GM23338 (cell line): ENCODE data around the gene HDAC9. TPM values are rescaled to one million over a fixed set of nuclear protein-coding genes. Genes with fewer than 3 reads are reported as not detected.

Source experiments
- ATAC-seq: fragments of 200-7000 bp; cut with Tn5 transposase; 3 replicates; pipeline ENCODE4 v1.9.1; 2020
- DNase-seq: peaks from one replicate; pipeline ENCODE4 v3.0.0-alpha.2; 2015; ENCODE audit warnings: low spot score
- H2AFZ ChIP-seq: fragments of 200-600 bp; sonication (generic); 2 replicates; pipeline ENCODE4 v1.8.0; 2016; ENCODE audit warnings: antibody characterized with exemption, mild to moderate bottlenecking, moderate library complexity
- H3F3A ChIP-seq: fragments of 200-600 bp; sonication (generic); replicated peaks from 2 replicates; pipeline ENCODE4 v1.8.0; 2017; ENCODE audit warnings: antibody characterized with exemption, mixed run types, low read depth
- H3K27ac ChIP-seq: fragments of 200-600 bp; sonication (generic); 2 replicates; pipeline ENCODE4 v1.6.1; 2016; ENCODE audit warnings: low read depth
- H3K27me3 ChIP-seq: fragments of 200-600 bp; sonication (generic); 2 replicates; pipeline ENCODE4 v1.8.0; 2016; ENCODE audit warnings: mild to moderate bottlenecking, mixed run types, moderate library complexity; ENCODE audit not compliant: insufficient read depth
- H3K36me3 ChIP-seq: fragments of 200-600 bp; sonication (generic); 2 replicates; pipeline ENCODE4 v1.8.0; 2016; ENCODE audit warnings: mild to moderate bottlenecking; ENCODE audit not compliant: insufficient read depth
- H3K4me1 ChIP-seq: fragments of 200-600 bp; sonication (generic); 2 replicates; pipeline ENCODE4 v1.8.0; 2016; ENCODE audit warnings: mild to moderate bottlenecking, moderate library complexity; ENCODE audit not compliant: insufficient read depth
- H3K4me2 ChIP-seq: fragments of 200-600 bp; sonication (generic); 2 replicates; pipeline ENCODE4 v1.7.1; 2017; ENCODE audit warnings: mixed run types
- H3K4me3 ChIP-seq: fragments of 200-600 bp; sonication (generic); 2 replicates; pipeline ENCODE4 v1.6.1; 2016; ENCODE audit warnings: mixed run types
- H3K79me2 ChIP-seq: fragments of 200-600 bp; sonication (generic); replicated peaks from 2 replicates; pipeline ENCODE4 v1.8.0; 2017; ENCODE audit warnings: mild to moderate bottlenecking; ENCODE audit not compliant: insufficient read depth
- H3K9me2 ChIP-seq: fragments of 200-600 bp; sonication (generic); 2 replicates; pipeline ENCODE4 v1.8.0; 2017; ENCODE audit not compliant: insufficient read depth
- H4K20me1 ChIP-seq: fragments of 200-600 bp; sonication (generic); replicated peaks from 2 replicates; pipeline ENCODE4 v1.8.0; 2017; ENCODE audit warnings: mild to moderate bottlenecking; ENCODE audit not compliant: insufficient read depth
- H3K27ac Mint-ChIP-seq: 2 replicates; pipeline ENCODE4 v1.8.0; 2020; ENCODE audit warnings: inconsistent platforms, mild to moderate bottlenecking, moderate library complexity, mixed read lengths
- H3K27me3 Mint-ChIP-seq: 3 replicates; pipeline ENCODE4 v1.8.0; 2022; ENCODE audit warnings: low read depth, mild to moderate bottlenecking, moderate library complexity, mixed read lengths, inconsistent platforms; ENCODE audit not compliant: insufficient read depth, poor library complexity
- H3K36me3 Mint-ChIP-seq: 3 replicates; pipeline ENCODE4 v1.8.0; 2021; ENCODE audit warnings: low read depth, mild to moderate bottlenecking, inconsistent platforms, moderate library complexity, mixed read lengths
- H3K4me1 Mint-ChIP-seq: 3 replicates; pipeline ENCODE4 v1.8.0; 2020; ENCODE audit warnings: mild to moderate bottlenecking, inconsistent platforms, mixed read lengths
- H3K4me3 Mint-ChIP-seq: 3 replicates; pipeline ENCODE4 v1.8.0; 2021; ENCODE audit warnings: moderate library complexity, mild to moderate bottlenecking, inconsistent platforms, mixed read lengths
- H3K9me3 Mint-ChIP-seq: 3 replicates; pipeline ENCODE4 v1.8.0; 2020; ENCODE audit warnings: moderate library complexity, mild to moderate bottlenecking, inconsistent platforms, mixed read lengths
- CREB1 ChIP-seq: fragments of 250-450 bp; sonication (Bioruptor Pico); IDR thresholded peaks from 2 replicates; pipeline ENCODE4 v1.5.0; 2020; ENCODE audit warnings: low read depth, mild to moderate bottlenecking, moderate library complexity
- CTCF ChIP-seq, 2 experiments: fragments of 200-600 bp in 1 of 2; sonication (generic) in 1 of 2; conservative IDR thresholded peaks; 2 replicates each; pipeline versions ENCODE4 v1.5.1 to v1.6.1; 2016 to 2017; ENCODE audit warnings: antibody characterized with exemption in 2 of 2, low read depth in 2 of 2, mild to moderate bottlenecking in 2 of 2, moderate library complexity in 1 of 2
- ETS1 ChIP-seq: IDR thresholded peaks from 2 replicates; pipeline ENCODE4 v1.6.1; 2016; ENCODE audit warnings: antibody characterized with exemption
- EZH2phosphoT487 ChIP-seq: fragments of 200-600 bp; sonication (generic); IDR thresholded peaks from one replicate; pipeline ENCODE4 v1.8.1; 2018; ENCODE audit warnings: antibody characterized with exemption; ENCODE audit not compliant: unreplicated experiment
- JUNB ChIP-seq: IDR thresholded peaks from one replicate; pipeline ENCODE4 v1.6.1; 2016; ENCODE audit warnings: antibody characterized with exemption; ENCODE audit not compliant: unreplicated experiment
- NANOG ChIP-seq: IDR thresholded peaks from 2 replicates; pipeline ENCODE4 v1.6.1; 2016; ENCODE audit warnings: antibody characterized with exemption, borderline replicate concordance
- POLR2AphosphoS5 ChIP-seq: IDR thresholded peaks from 2 replicates; pipeline ENCODE4 v1.6.1; 2016; ENCODE audit warnings: antibody characterized with exemption, low read depth
- REST ChIP-seq: IDR thresholded peaks from one replicate; pipeline ENCODE4 v1.6.1; 2018; ENCODE audit warnings: antibody characterized with exemption; ENCODE audit not compliant: unreplicated experiment
- ZNF114 ChIP-seq: fragments of 250-450 bp; sonication (Bioruptor Pico); IDR thresholded peaks from 2 replicates; pipeline ENCODE4 v1.5.0; 2020; ENCODE audit warnings: mild to moderate bottlenecking, moderate library complexity
- ZNF331 ChIP-seq: fragments of 250-450 bp; sonication (Bioruptor Pico); IDR thresholded peaks from 2 replicates; pipeline ENCODE4 v1.5.0; 2020; ENCODE audit warnings: low read depth, mild to moderate bottlenecking, moderate library complexity
- ZNF462 ChIP-seq: fragments of 250-450 bp; sonication (Bioruptor Pico); IDR thresholded peaks from 2 replicates; pipeline ENCODE4 v1.5.0; 2020; ENCODE audit warnings: mild to moderate bottlenecking, moderate library complexity
- polyA plus RNA-seq: library from polyadenylated mRNA; unstranded; fragments of >200 nt; fragmentation: Nextera tagmentation; extraction: Ambion mirVana; gene quantifications from 2 replicates; pipeline ENCODE4 v1.2.1, GENCODE V29; 2016
- total RNA-seq: library from RNA; depleted of rRNA; stranded (reverse); fragments of >200 nt; shearing (Covaris generic); gene quantifications from 2 replicates; pipeline ENCODE4 v1.2.3, GENCODE V29; 2014

The HDAC9 gene
- total and polyA plus RNA-seq, 2 experiments from 2014 or later: 8.3 to 18.5 TPM

GRCh38 chr7:18780266-18780665 lies 284.7 kb downstream of the HDAC9 start:
- no peaks in the 10 kb centered on the region for H3K36me3 ChIP-seq
- H3K4me2 ChIP-seq: no peak overlapping the region
- H3K27me3 ChIP-seq: no peaks in the 10 kb centered on the region
- H3K27ac ChIP-seq: no peak overlapping the region
- peaks cover 3% of the 10 kb centered on the region; the same call in 2 of the 3 replicates for H3K4me1 Mint-ChIP-seq
- peaks cover 6% of the 10 kb centered on the region; the same call in 1 of the 2 replicates for H3K9me2 ChIP-seq
- H3K4me3 ChIP-seq: no peak overlapping the region
- H2AFZ ChIP-seq: no peak overlapping the region
- ATAC-seq (no peak), DNase-seq (no peak)
- no peak overlapping the region for H3K4me3 Mint-ChIP-seq
- H4K20me1 ChIP-seq: no peaks in the 10 kb centered on the region
- H3K9me3 Mint-ChIP-seq: no peaks in the 10 kb centered on the region
- H3F3A ChIP-seq: no peaks in the 10 kb centered on the region
- 0 out of 2 replicates have a peak, but pooled peaks cover 3% of the 10 kb centered on the region for H3K4me1 ChIP-seq
- TF ChIP-seq NANOG (no peak), ZNF331 (CRISPR knock-in tag) (no peak), EZH2phosphoT487 (no peak), REST (no peak), ETS1 (no peak), ZNF114 (no peak), JUNB (no peak), CTCF (conservative IDR thresholded peaks at IDR 0.05; ENCODE audit: low read depth in 2 of 2) (no peak), POLR2AphosphoS5 (no peak), CREB1 (CRISPR knock-in tag) (no peak), ZNF462 (CRISPR knock-in tag) (no peak)
- H3K27ac Mint-ChIP-seq: no peak overlapping the region
- H3K27me3 Mint-ChIP-seq: no peaks in the 10 kb centered on the region
- no peaks in the 10 kb centered on the region for H3K36me3 Mint-ChIP-seq
- no peaks in the 10 kb centered on the region for H3K79me2 ChIP-seq
